ENCODE data around the gene HACD2.

The HACD2 gene

GRCh38 chr3:123632161-123632655 lies 47.4 kb upstream of the HACD2 start:
- Histone ChIP-seq H3K4me1 (ENCODE audit: low read length) (no peaks in the 10 kb centered on the region), H3K27ac (ENCODE audit: low read length) (no peak overlapping the region), H3K9me2 (replicated peaks; ENCODE audit: insufficient read depth, low read length) (no peaks in the 10 kb centered on the region), H3K79me2 (ENCODE audit: low read length) (no peaks in the 10 kb centered on the region), H3K4me2 (ENCODE audit: low read depth, low read length) (no peak overlapping the region), H4K20me1 (ENCODE audit: insufficient read depth, low read length) (no peaks in the 10 kb centered on the region), H3K4me3 (ENCODE audit: low read length) (no peak overlapping the region), H2AFZ (ENCODE audit: low read length) (no peak overlapping the region), H3K9me3 (replicated peaks; ENCODE audit: insufficient read depth, low read length) (no peaks in the 10 kb centered on the region), H3F3A (ENCODE audit: insufficient read depth, low read length) (no peaks in the 10 kb centered on the region), H3K9ac (ENCODE audit: low read length) (no peak overlapping the region), H3K36me3 (replicated peaks; ENCODE audit: insufficient read depth, low read length) (no peaks in the 10 kb centered on the region), H3K27me3 (replicated peaks; ENCODE audit: insufficient read depth, low read length) (no peaks in the 10 kb centered on the region)
- DNase-seq = no peak
- no peak for TF ChIP-seq EZH2 (optimal IDR thresholded peaks at IDR 0.05; ENCODE audit: low read depth, low read length)
- no peak for TF ChIP-seq CTCF (IDR thresholded peaks at IDR 0.05; ENCODE audit: low read length)
- no peak for TF ChIP-seq EZH2phosphoT487 (IDR thresholded peaks at IDR 0.05; ENCODE audit: low read length)

DNA sequence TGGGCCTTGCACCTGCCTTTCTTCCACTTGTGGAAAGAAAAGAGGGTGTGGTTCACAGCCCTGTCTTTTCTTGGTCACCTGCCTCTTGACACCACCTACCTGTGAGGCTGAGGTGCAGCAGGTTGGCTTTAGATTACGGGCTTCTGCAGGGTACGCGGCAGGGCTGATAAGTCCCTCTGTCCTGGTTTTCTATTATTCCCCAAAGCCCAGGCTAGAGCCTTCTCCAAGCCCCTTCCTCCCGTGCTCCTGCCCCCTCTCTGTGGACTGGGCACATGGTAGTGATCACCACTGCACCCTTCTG lies 44.8 kb upstream of the HACD2 start:
- Histone ChIP-seq H2AFZ (ENCODE audit: low read length) (no peak overlapping the region), H3K9me2 (replicated peaks; ENCODE audit: insufficient read depth, low read length) (no peaks in the 10 kb centered on the region), H3K4me2 (ENCODE audit: low read depth, low read length) (no peak overlapping the region), H3K36me3 (replicated peaks; ENCODE audit: insufficient read depth, low read length) (no peaks in the 10 kb centered on the region), H4K20me1 (ENCODE audit: insufficient read depth, low read length) (no peaks in the 10 kb centered on the region), H3K79me2 (ENCODE audit: low read length) (no peaks in the 10 kb centered on the region), H3K4me1 (ENCODE audit: low read length) (no peaks in the 10 kb centered on the region), H3K27ac (ENCODE audit: low read length) (no peak overlapping the region), H3K9ac (ENCODE audit: low read length) (no peak overlapping the region), H3F3A (ENCODE audit: insufficient read depth, low read length) (no peaks in the 10 kb centered on the region), H3K9me3 (replicated peaks; ENCODE audit: insufficient read depth, low read length) (no peaks in the 10 kb centered on the region), H3K4me3 (ENCODE audit: low read length) (no peak overlapping the region), H3K27me3 (replicated peaks; ENCODE audit: insufficient read depth, low read length) (no peaks in the 10 kb centered on the region)
- no peak for TF ChIP-seq EZH2phosphoT487 (IDR thresholded peaks at IDR 0.05; ENCODE audit: low read length)
- no peak for TF ChIP-seq EZH2 (optimal IDR thresholded peaks at IDR 0.05; ENCODE audit: low read depth, low read length)
- no peak for TF ChIP-seq CTCF (IDR thresholded peaks at IDR 0.05; ENCODE audit: low read length)
- DNase-seq = no peak

DNA sequence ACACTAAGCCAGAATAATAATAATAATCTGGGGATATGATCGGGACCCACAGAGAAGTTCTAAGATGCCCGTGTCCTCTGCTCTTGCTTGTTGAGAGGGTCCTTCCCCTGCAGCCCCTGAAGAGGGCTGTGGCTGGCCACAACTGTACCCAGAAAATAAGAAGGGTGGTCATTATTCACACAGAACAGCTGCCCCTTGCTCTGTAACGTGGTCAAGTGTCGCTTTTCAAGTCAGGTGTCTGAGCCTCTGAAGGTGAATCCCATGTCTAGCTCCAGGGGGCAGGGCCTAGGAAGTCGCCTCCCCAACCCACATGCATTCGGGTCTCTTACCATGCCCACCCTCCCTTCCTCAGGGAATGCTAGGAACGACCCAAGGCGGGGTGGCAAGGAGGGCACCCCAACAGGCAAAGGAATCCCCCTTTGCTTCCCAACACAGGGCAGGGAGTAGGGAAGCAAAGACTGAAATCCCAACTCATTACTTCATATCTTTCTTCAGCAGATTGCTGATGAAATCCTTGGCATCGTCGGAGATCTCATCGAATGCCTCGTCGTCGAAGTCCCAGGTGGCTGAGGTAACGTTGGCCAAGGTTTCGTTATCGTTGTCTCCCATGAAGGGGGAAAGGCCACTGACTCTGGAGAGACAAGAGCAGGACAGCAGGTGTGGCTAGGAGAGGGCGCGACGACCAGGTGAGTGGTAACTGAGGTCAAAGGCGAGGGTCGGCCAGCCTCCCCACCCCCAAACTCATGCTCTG lies 44.3 kb upstream of the HACD2 start:
- no peaks in the 10 kb centered on the region for H3K9me2 ChIP-seq (replicated peaks; ENCODE audit: insufficient read depth, low read length)
- no peaks in the 10 kb centered on the region for H3K9me3 ChIP-seq (replicated peaks; ENCODE audit: insufficient read depth, low read length)
- H3F3A ChIP-seq (ENCODE audit: insufficient read depth, low read length) = no peaks in the 10 kb centered on the region
- no peak overlapping the region for H3K4me3 ChIP-seq (ENCODE audit: low read length)
- no peaks in the 10 kb centered on the region for H3K4me1 ChIP-seq (ENCODE audit: low read length)
- no peak for DNase-seq
- no peaks in the 10 kb centered on the region for H3K79me2 ChIP-seq (ENCODE audit: low read length)
- H3K27me3 ChIP-seq (replicated peaks; ENCODE audit: insufficient read depth, low read length) = no peaks in the 10 kb centered on the region
- H4K20me1 ChIP-seq (ENCODE audit: insufficient read depth, low read length) = no peaks in the 10 kb centered on the region
- TF ChIP-seq EZH2 (optimal IDR thresholded peaks at IDR 0.05; ENCODE audit: low read depth, low read length) (no peak), EZH2phosphoT487 (IDR thresholded peaks at IDR 0.05; ENCODE audit: low read length) (no peak), CTCF (IDR thresholded peaks at IDR 0.05; ENCODE audit: low read length) (no peak)
- no peaks in the 10 kb centered on the region for H3K36me3 ChIP-seq (replicated peaks; ENCODE audit: insufficient read depth, low read length)
- H3K27ac ChIP-seq (ENCODE audit: low read length) = no peak overlapping the region
- H3K4me2 ChIP-seq (ENCODE audit: low read depth, low read length) = no peak overlapping the region
- H2AFZ ChIP-seq (ENCODE audit: low read length) = no peak overlapping the region
- H3K9ac ChIP-seq (ENCODE audit: low read length) = no peak overlapping the region
